Measurements from ENCODE around the gene KLHL6.

KLHL6 gene

GRCh38 chr3:183563536-183563874, 8.0 kb upstream of the KLHL6 start:
- DNase-seq = no peak

- DNase-seq = no peak
These were observed 5.1 kb upstream of the KLHL6 start for GRCh38 chr3:183560607-183561006.

GRCh38 chr3:183558495-183558894, 3.0 kb upstream of the KLHL6 start:
- DNase-seq = no peak

GRCh38 chr3:183556722-183557121, 1.2 kb upstream of the KLHL6 start:
- no peak for DNase-seq

- DNase-seq = no peak
These were observed 1.1 kb downstream of the KLHL6 start for GRCh38 chr3:183554377-183554776.

- DNase-seq = no peak
These were observed 2.0 kb downstream of the KLHL6 start for GRCh38 chr3:183553334-183554026.

GRCh38 chr3:183551930-183552329, 3.6 kb downstream of the KLHL6 start:
- no peak for DNase-seq

GRCh38 chr3:183548262-183548769, 7.2 kb downstream of the KLHL6 start:
- DNase-seq = no peak

GRCh38 chr3:183546625-183547024, 8.9 kb downstream of the KLHL6 start:
- DNase-seq = no peak

- DNase-seq = no peak
These were observed 9.8 kb downstream of the KLHL6 start for GRCh38 chr3:183545708-183546107.

GRCh38 chr3:183542355-183542754, 13.2 kb downstream of the KLHL6 start:
- DNase-seq = no peak

- DNase-seq = no peak
These were observed 13.8 kb downstream of the KLHL6 start for GRCh38 chr3:183541738-183542137.

GRCh38 chr3:183541235-183541655, 14.3 kb downstream of the KLHL6 start:
- no peak for DNase-seq

GRCh38 chr3:183540501-183541234, 14.8 kb downstream of the KLHL6 start:
- no peak for DNase-seq

GRCh38 chr3:183539811-183540210, 15.7 kb downstream of the KLHL6 start:
- no peak for DNase-seq

GRCh38 chr3:183538486-183538885, 17.0 kb downstream of the KLHL6 start:
- DNase-seq = no peak

GRCh38 chr3:183537295-183537730, 18.2 kb downstream of the KLHL6 start:
- peak; percentile 35 for DNase-seq

GRCh38 chr3:183536238-183536880, 19.1 kb downstream of the KLHL6 start:
- DNase-seq = no peak

GRCh38 chr3:183534249-183534648, 21.3 kb downstream of the KLHL6 start:
- DNase-seq = no peak

- no peak for DNase-seq
These were observed 21.9 kb downstream of the KLHL6 start for GRCh38 chr3:183533412-183534132.

- no peak for DNase-seq
These were observed 22.7 kb downstream of the KLHL6 start for GRCh38 chr3:183532620-183533411.

- no peak for DNase-seq
These were observed 25.8 kb downstream of the KLHL6 start for GRCh38 chr3:183529717-183530116.

All from right hindlimb (tissue), 1 donor.